IMR-90 (cell line): ENCODE data around the gene MAP1LC3B.

Experiments
- CHD1 ChIP-seq: IDR thresholded peaks from 2 replicates; pipeline ENCODE4 v1.6.1; 2012; ENCODE audit warnings: low read depth, low read length, improper control_type of control experiment
- CTCF ChIP-seq: conservative IDR thresholded peaks from 2 replicates; pipeline ENCODE4 v1.5.1; 2012; ENCODE audit warnings: mild to moderate bottlenecking, low read depth, low read length, improper control_type of control experiment
- MAFK ChIP-seq: IDR thresholded peaks from 2 replicates; pipeline ENCODE4 v1.6.1; 2012; ENCODE audit warnings: low read depth, low read length, improper control_type of control experiment
- POLR2A ChIP-seq: IDR thresholded peaks from 2 replicates; pipeline ENCODE4 v1.6.1; 2012; ENCODE audit warnings: mild to moderate bottlenecking, low read depth, low read length

GRCh38 chr16:87391324-87391949 lies 699 bp upstream of the MAP1LC3B start:
- TF ChIP-seq MAFK (no peak), CTCF (no peak), POLR2A (no peak), CHD1 (no peak)
